ENCODE data around the gene DCBLD1. TPM values are rescaled to one million over a fixed set of nuclear protein-coding genes. Genes with fewer than 3 reads are reported as not detected.

The DCBLD1 gene
- total RNA-seq, 1 experiment from 2014 or later = 19.5 TPM

GRCh38 chr6:117536317-117536716 lies 53.8 kb downstream of the DCBLD1 start (continued):
- TF ChIP-seq EZH2phosphoT487 (IDR thresholded peaks at IDR 0.05; ENCODE audit: borderline replicate concordance) = no peak

GRCh38 chr6:117538615-117539014 lies 56.1 kb downstream of the DCBLD1 start:
- Histone ChIP-seq H3K9me2 (ENCODE audit: insufficient read depth) (no peaks in the 10 kb centered on the region), H3K36me3 (ENCODE audit: control insufficient read depth in 1 of 2, insufficient read depth in 2 of 2, low read length in 2 of 2) (peaks cover 0 to 6% of the 10 kb centered on the region in 2 experiments; a peak in 2 of 4 replicates), H2AFZ (ENCODE audit: low read depth, low read length, poor library complexity, severe bottlenecking) (no peak overlapping the region), H3K9me3 (ENCODE audit: control insufficient read depth in 1 of 2, insufficient read depth in 1 of 2, low read depth in 1 of 2, low read length in 2 of 2) (no peaks in the 10 kb centered on the region), H4K20me1 (ENCODE audit: insufficient read depth) (no peaks in the 10 kb centered on the region), H3K27me3 (ENCODE audit: insufficient read depth, low read length) (no peaks in the 10 kb centered on the region), H3K4me3 (replicated peaks in 1 of 2; ENCODE audit: low read depth in 1 of 2, low read length in 2 of 2) (no peak overlapping the region), H3K27ac (ENCODE audit: low read depth, low read length) (no peak overlapping the region), H3K9ac (ENCODE audit: low read length) (no peak overlapping the region), H3K4me1 (ENCODE audit: control insufficient read depth in 1 of 2, insufficient read depth in 2 of 2, low read length in 2 of 2) (peaks cover 7 to 10% of the 10 kb centered on the region in 2 experiments; a peak in 2 of 4 replicates), H3K79me2 (ENCODE audit: insufficient read depth, low read length) (no peaks in the 10 kb centered on the region), H3K4me2 (ENCODE audit: low read length) (no peak overlapping the region)
- no TSS peak for BruUV-seq (replicated peaks)
- intact Hi-C loops (cut with micrococcal nuclease) = no loop called here
- TF ChIP-seq EGR1 (IDR thresholded peaks at IDR 0.05; ENCODE audit: low read depth) = no peak
- TF ChIP-seq CEBPB (IDR thresholded peaks at IDR 0.05; ENCODE audit: low read depth) = no peak
- TF ChIP-seq MAX (IDR thresholded peaks at IDR 0.05) = no peak
- no peak for TF ChIP-seq EZH2 (IDR thresholded peaks at IDR 0.05)
- TF ChIP-seq, protein P1, sequence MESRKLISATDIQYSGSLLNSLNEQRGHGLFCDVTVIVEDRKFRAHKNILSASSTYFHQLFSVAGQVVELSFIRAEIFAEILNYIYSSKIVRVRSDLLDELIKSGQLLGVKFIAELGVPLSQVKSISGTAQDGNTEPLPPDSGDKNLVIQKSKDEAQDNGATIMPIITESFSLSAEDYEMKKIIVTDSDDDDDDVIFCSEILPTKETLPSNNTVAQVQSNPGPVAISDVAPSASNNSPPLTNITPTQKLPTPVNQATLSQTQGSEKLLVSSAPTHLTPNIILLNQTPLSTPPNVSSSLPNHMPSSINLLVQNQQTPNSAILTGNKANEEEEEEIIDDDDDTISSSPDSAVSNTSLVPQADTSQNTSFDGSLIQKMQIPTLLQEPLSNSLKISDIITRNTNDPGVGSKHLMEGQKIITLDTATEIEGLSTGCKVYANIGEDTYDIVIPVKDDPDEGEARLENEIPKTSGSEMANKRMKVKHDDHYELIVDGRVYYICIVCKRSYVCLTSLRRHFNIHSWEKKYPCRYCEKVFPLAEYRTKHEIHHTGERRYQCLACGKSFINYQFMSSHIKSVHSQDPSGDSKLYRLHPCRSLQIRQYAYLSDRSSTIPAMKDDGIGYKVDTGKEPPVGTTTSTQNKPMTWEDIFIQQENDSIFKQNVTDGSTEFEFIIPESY (IDR thresholded peaks at IDR 0.05; ENCODE audit: extremely low read depth, insufficient replicate concordance, low read length) = no peak
- ChIA-PET RAD21 (ENCODE audit: low non-redundant PET in 1 of 2, low total read pairs in 2 of 2, uncharacterized antibody in 2 of 2, unreplicated experiment in 2 of 2) (no interaction called here), CTCF (no interaction called here), POLR2A (no interaction called here)
- DNase-seq (ENCODE audit: low read depth, low spot score) (no peak), ATAC-seq (no peak)
